KMS-11 (cell line): ENCODE results near the gene TARDBP.
"Not testable (repeated sequence)": the region's sequence is repeated elsewhere in the genome, so short reads cannot be mapped to it uniquely, and the experiment has no call there.

Source experiments
- H2AFZ ChIP-seq: fragments of 200-600 bp; sonication (generic); 2 replicates; pipeline ENCODE4 v1.6.1; 2016; ENCODE audit warnings: antibody characterized with exemption, mixed run types, low read depth
- H3K27ac ChIP-seq: fragments of 200-600 bp; sonication (generic); 2 replicates; pipeline ENCODE4 v1.6.1; 2016; ENCODE audit warnings: mild to moderate bottlenecking, mixed run types
- H3K27me3 ChIP-seq: fragments of 200-600 bp; sonication (generic); 2 replicates; pipeline ENCODE4 v1.6.1; 2017; ENCODE audit warnings: mild to moderate bottlenecking, low read depth, mixed run types, moderate library complexity; ENCODE audit not compliant: insufficient read depth
- H3K36me3 ChIP-seq: fragments of 200-600 bp; sonication (generic); 2 replicates; pipeline ENCODE4 v1.6.1; 2017; ENCODE audit warnings: mild to moderate bottlenecking, mixed run types; ENCODE audit not compliant: insufficient read depth
- H3K4me1 ChIP-seq: fragments of 200-600 bp; sonication (generic); 2 replicates; pipeline ENCODE4 v1.6.1; 2016; ENCODE audit warnings: mild to moderate bottlenecking, low read depth, mixed run types; ENCODE audit not compliant: poor library complexity, severe bottlenecking
- H3K4me2 ChIP-seq: fragments of 200-600 bp; sonication (generic); 2 replicates; pipeline ENCODE4 v1.7.0; 2016; ENCODE audit warnings: mild to moderate bottlenecking, mixed run types
- H3K4me3 ChIP-seq: fragments of 200-600 bp; sonication (generic); IDR thresholded peaks from 2 replicates; pipeline ENCODE4 v1.6.1; 2017; ENCODE audit warnings: low read depth, low read length, mixed read lengths; ENCODE audit not compliant: insufficient read depth
- H3K79me2 ChIP-seq: fragments of 200-600 bp; sonication (generic); 2 replicates; pipeline ENCODE4 v1.6.1; 2016; ENCODE audit warnings: low read depth, mixed run types; ENCODE audit not compliant: insufficient read depth
- H3K9ac ChIP-seq: fragments of 200-600 bp; sonication (generic); 2 replicates; pipeline ENCODE4 v1.6.1; 2016; ENCODE audit warnings: mild to moderate bottlenecking, mixed run types
- H4K20me1 ChIP-seq: fragments of 200-600 bp; sonication (generic); 2 replicates; pipeline ENCODE4 v1.6.1; 2016; ENCODE audit warnings: mild to moderate bottlenecking, mixed run types; ENCODE audit not compliant: insufficient read depth
- CTCF ChIP-seq: fragments of 200-600 bp; sonication (generic); conservative IDR thresholded peaks from 2 replicates; pipeline ENCODE4 v1.6.1; 2017; ENCODE audit warnings: low read depth, mild to moderate bottlenecking, antibody characterized with exemption, low read length, moderate library complexity, mixed read lengths

TARDBP gene

GRCh38 chr1:11013160-11013531, 692 bp downstream of the TARDBP start:
- Histone ChIP-seq H2AFZ (peak overlapping the region; percentile 96; the same call in 1 of the 2 replicates), H3K4me2 (peak overlapping the region; percentile 100), H4K20me1 (peaks cover 24% of the 10 kb centered on the region), H3K27me3 (no peaks in the 10 kb centered on the region), H3K9ac (peak overlapping the region; percentile 100), H3K4me1 (peaks cover 23% of the 10 kb centered on the region), H3K27ac (peak overlapping the region; percentile 99), H3K36me3 (peaks cover 31% of the 10 kb centered on the region; the same call in 1 of the 2 replicates), H3K79me2 (peaks cover 48% of the 10 kb centered on the region), H3K4me3 (peak overlapping the region; percentile 73)
- TF ChIP-seq CTCF = no peak

- not testable (repeated sequence) for H3K4me1 ChIP-seq, H3K4me2 ChIP-seq, H3K9ac ChIP-seq, H3K27me3 ChIP-seq, H2AFZ ChIP-seq, H3K4me3 ChIP-seq, H3K27ac ChIP-seq
- peaks cover 24% of the 10 kb centered on the region for H4K20me1 ChIP-seq
- H3K36me3 ChIP-seq = peaks cover 50% of the 10 kb centered on the region; the same call in 1 of the 2 replicates
- H3K79me2 ChIP-seq = peaks cover 29% of the 10 kb centered on the region
Measured at GRCh38 chr1:11019358-11019757, 6.9 kb downstream of the TARDBP start.

- no peak overlapping the region for H3K9ac ChIP-seq
- H4K20me1 ChIP-seq = peaks cover 23% of the 10 kb centered on the region
- H3K36me3 ChIP-seq = peaks cover 44% of the 10 kb centered on the region; the same call in 1 of the 2 replicates
- no peak overlapping the region for H3K4me3 ChIP-seq
- TF ChIP-seq CTCF = no peak
- H3K27ac ChIP-seq = no peak overlapping the region
- H3K4me1 ChIP-seq = peaks cover 4% of the 10 kb centered on the region
- H3K79me2 ChIP-seq = peaks cover 23% of the 10 kb centered on the region; the same call in 1 of the 2 replicates
- H3K4me2 ChIP-seq = no peak overlapping the region
- H3K27me3 ChIP-seq = no peaks in the 10 kb centered on the region
- no peak overlapping the region for H2AFZ ChIP-seq
Measured at GRCh38 chr1:11019971-11020370, 7.5 kb downstream of the TARDBP start.

DNA sequence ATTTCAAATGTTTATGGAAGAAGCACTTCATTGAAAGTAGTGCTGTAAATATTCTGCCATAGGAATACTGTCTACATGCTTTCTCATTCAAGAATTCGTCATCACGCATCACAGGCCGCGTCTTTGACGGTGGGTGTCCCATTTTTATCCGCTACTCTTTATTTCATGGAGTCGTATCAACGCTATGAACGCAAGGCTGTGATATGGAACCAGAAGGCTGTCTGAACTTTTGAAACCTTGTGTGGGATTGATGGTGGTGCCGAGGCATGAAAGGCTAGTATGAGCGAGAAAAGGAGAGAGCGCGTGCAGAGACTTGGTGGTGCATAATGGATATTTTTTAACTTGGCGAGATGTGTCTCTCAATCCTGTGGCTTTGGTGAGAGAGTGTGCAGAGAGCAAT, 10.7 kb downstream of the TARDBP start:
- peaks cover 14% of the 10 kb centered on the region for H4K20me1 ChIP-seq
- H3K9ac ChIP-seq = no peak overlapping the region
- H3K27ac ChIP-seq = no peak overlapping the region
- peaks cover 27% of the 10 kb centered on the region; the same call in 1 of the 2 replicates for H3K36me3 ChIP-seq
- TF ChIP-seq CTCF = no peak
- H3K4me3 ChIP-seq = no peak overlapping the region
- no peaks in the 10 kb centered on the region for H3K27me3 ChIP-seq
- no peak overlapping the region for H3K4me2 ChIP-seq
- no peak overlapping the region for H2AFZ ChIP-seq
- no peaks in the 10 kb centered on the region for H3K79me2 ChIP-seq
- no peaks in the 10 kb centered on the region for H3K4me1 ChIP-seq

DNA sequence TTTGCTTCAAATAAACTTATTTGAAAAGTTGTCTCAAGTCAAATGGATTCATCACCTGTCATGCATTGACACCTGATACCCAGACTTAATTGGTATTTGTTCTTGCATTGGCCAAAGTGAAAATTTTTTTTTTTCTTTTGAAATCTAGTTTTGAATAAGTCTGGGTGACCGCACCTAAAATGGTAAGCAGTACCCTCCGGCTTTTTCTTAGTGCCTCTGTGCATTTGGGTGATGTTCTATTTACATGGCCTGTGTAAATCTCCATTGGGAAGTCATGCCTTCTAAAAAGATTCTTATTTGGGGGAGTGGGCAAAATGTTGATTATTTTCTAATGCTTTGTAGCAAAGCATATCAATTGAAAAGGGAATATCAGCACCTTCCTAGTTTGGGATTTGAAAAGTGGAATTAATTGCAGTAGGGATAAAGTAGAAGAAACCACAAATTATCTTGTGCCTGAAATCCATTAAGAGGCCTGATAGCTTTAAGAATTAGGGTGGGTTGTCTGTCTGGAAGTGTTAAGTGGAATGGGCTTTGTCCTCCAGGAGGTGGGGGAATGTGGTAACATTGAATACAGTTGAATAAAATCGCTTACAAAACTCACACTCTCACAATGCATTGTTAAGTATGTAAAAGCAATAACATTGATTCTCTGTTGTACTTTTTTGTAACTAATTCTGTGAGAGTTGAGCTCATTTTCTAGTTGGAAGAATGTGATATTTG, 11.9 kb downstream of the TARDBP start:
- TF ChIP-seq CTCF = no peak
- no peaks in the 10 kb centered on the region for H3K27me3 ChIP-seq
- H3K4me1 ChIP-seq = no peaks in the 10 kb centered on the region
- no peak overlapping the region for H3K4me3 ChIP-seq
- H3K27ac ChIP-seq = no peak overlapping the region
- H3K4me2 ChIP-seq = no peak overlapping the region
- peaks cover 18% of the 10 kb centered on the region; the same call in 1 of the 2 replicates for H3K36me3 ChIP-seq
- peaks cover 14% of the 10 kb centered on the region for H4K20me1 ChIP-seq
- H3K79me2 ChIP-seq = no peaks in the 10 kb centered on the region
- H3K9ac ChIP-seq = no peak overlapping the region
- no peak overlapping the region for H2AFZ ChIP-seq
